GM12878 (cell line): ENCODE measurements around the gene CNOT11. TPM values are rescaled to one million over a fixed set of nuclear protein-coding genes. Genes with fewer than 3 reads are reported as not detected.

Experiments used
- ATAC-seq: fragments of 200-7000 bp; cut with Tn5 transposase; 3 replicates; pipeline ENCODE4 v1.9.1; 2020; ENCODE audit warnings: mild to moderate bottlenecking, moderate library complexity
- BruUV-seq: library from RNA; stranded (reverse); fragments of 400-500 nt; replicated peaks from 2 replicates; lab custom pipeline; 2021; lab: Mats Ljungman, UMichigan
- CTCF ChIA-PET: fragments of 300-600 bp; sonication (Branson Sonifier 250); formaldehyde crosslinking; extraction: SDS; loops from one replicate; lab custom pipeline; 2021; ENCODE audit warnings: inconsistent platforms; lab: Yijun Ruan, JAX
- POLR2A ChIA-PET: fragments of 350-600 bp; formaldehyde crosslinking; extraction: SDS; loops from one replicate; lab custom pipeline; 2021; ENCODE audit warnings: inconsistent platforms; lab: Charles Lee
- RAD21 ChIA-PET: fragments of 300-600 bp; sonication (Branson Sonifier 250); formaldehyde crosslinking; loops from one replicate; lab custom pipeline; 2023; ENCODE audit warnings: antibody characterized with exemption; ENCODE audit not compliant: unreplicated experiment; lab: Charles Lee
- SMC1A ChIA-PET: fragments of 300-600 bp; sonication (Branson Sonifier 250); formaldehyde crosslinking; loops from one replicate; lab custom pipeline; 2023; ENCODE audit not compliant: unreplicated experiment, uncharacterized antibody; lab: Charles Lee
- DNase-seq: peaks from one replicate; pipeline ENCODE4 v3.0.0-alpha.2; 2011; ENCODE audit warnings: low read depth, low spot score
- FAIRE-seq: peaks from 3 replicates; lab custom pipeline; 2011; peaks lifted over from hg19 to GRCh38; lab: Jason Lieb, UNC
- H2AFZ ChIP-seq: 2 replicates; pipeline ENCODE4 v1.6.0; 2011; ENCODE audit warnings: low read depth, low read length, control low read depth; ENCODE audit not compliant: control insufficient read depth
- H3K27ac ChIP-seq: 2 replicates; pipeline ENCODE4 v1.5.1; 2011; ENCODE audit warnings: control low read depth; ENCODE audit not compliant: control insufficient read depth, insufficient read depth
- H3K27me3 ChIP-seq, 2 experiments: replicated peaks in 1 of 2; 2 replicates each; pipeline versions ENCODE4 v1.6.0 to v1.6.1; 2011; ENCODE audit warnings: low read length in 1 of 2; ENCODE audit not compliant: control insufficient read depth in 2 of 2, insufficient read depth in 2 of 2
- H3K36me3 ChIP-seq, 2 experiments: 2 replicates each; pipeline ENCODE4 v1.5.1; 2011; ENCODE audit warnings: low read length in 1 of 2; ENCODE audit not compliant: control insufficient read depth in 2 of 2, insufficient read depth in 2 of 2
- H3K4me1 ChIP-seq: 2 replicates; pipeline ENCODE4 v1.6.1; 2011; ENCODE audit warnings: mild to moderate bottlenecking, low read length, moderate library complexity, mixed read lengths; ENCODE audit not compliant: control insufficient read depth, insufficient read depth
- H3K4me2 ChIP-seq: 2 replicates; pipeline ENCODE4 v1.6.0; 2011; ENCODE audit warnings: control low read depth; ENCODE audit not compliant: control insufficient read depth, insufficient read depth
- H3K4me3 ChIP-seq: fragments of 200-600 bp; sonication (generic); 2 replicates; pipeline ENCODE4 v1.5.1; 2016
- H3K79me2 ChIP-seq: 2 replicates; pipeline ENCODE4 v1.6.0; 2011; ENCODE audit warnings: low read length; ENCODE audit not compliant: control insufficient read depth, insufficient read depth
- H3K9ac ChIP-seq: 2 replicates; pipeline ENCODE4 v1.8.0; 2011; ENCODE audit warnings: low read length, control low read depth, mixed read lengths; ENCODE audit not compliant: control insufficient read depth, insufficient read depth
- H3K9me3 ChIP-seq: replicated peaks from 3 replicates; pipeline ENCODE4 v1.5.1; 2011; ENCODE audit warnings: mild to moderate bottlenecking, low read length; ENCODE audit not compliant: control insufficient read depth, insufficient read depth
- H4K20me1 ChIP-seq: 2 replicates; pipeline ENCODE4 v1.6.0; 2011; ENCODE audit not compliant: control insufficient read depth, insufficient read depth
- BACH1 ChIP-seq: fragments of 450-650 bp; IDR thresholded peaks from 2 replicates; pipeline ENCODE4 v1.6.1; 2017; ENCODE audit warnings: mild to moderate bottlenecking, borderline replicate concordance
- FOS ChIP-seq: IDR thresholded peaks from 3 replicates; pipeline ENCODE4 v1.6.1; 2011; ENCODE audit warnings: borderline replicate concordance; ENCODE audit not compliant: insufficient read length; ENCODE audit errors: extremely low read depth
- JUND ChIP-seq: IDR thresholded peaks from 2 replicates; pipeline ENCODE4 v1.6.1; 2012; ENCODE audit warnings: low read depth, mild to moderate bottlenecking, low read length, improper control_type of control experiment, moderate library complexity
- KDM1A ChIP-seq: fragments of 200-600 bp; sonication (generic); IDR thresholded peaks from 2 replicates; pipeline ENCODE4 v1.6.1; 2016; ENCODE audit warnings: borderline replicate concordance
- NFYA ChIP-seq: IDR thresholded peaks from 2 replicates; pipeline ENCODE4 v1.6.1; 2011; ENCODE audit warnings: low read depth, mild to moderate bottlenecking, low read length, improper control_type of control experiment, borderline replicate concordance
- PML ChIP-seq: IDR thresholded peaks from 2 replicates; pipeline ENCODE4 v1.6.1; 2012; ENCODE audit warnings: low read length, inconsistent platforms
- WRNIP1 ChIP-seq: IDR thresholded peaks from 2 replicates; pipeline ENCODE4 v1.6.1; 2011; ENCODE audit warnings: low read depth, low read length, improper control_type of control experiment, borderline replicate concordance
- ZBTB4 ChIP-seq: fragments of 450-650 bp; formaldehyde crosslinking; IDR thresholded peaks from 2 replicates; pipeline ENCODE4 v1.4.0; 2022; ENCODE audit warnings: mild to moderate bottlenecking, moderate library complexity
- ZNF592 ChIP-seq: fragments of 450-650 bp; IDR thresholded peaks from 2 replicates; pipeline ENCODE4 v1.6.1; 2017; ENCODE audit warnings: mild to moderate bottlenecking, moderate library complexity
- WGBS: methylation state at CpG from one replicate; pipeline ENCODE4 v1.1.6; 2016; ENCODE audit warnings: low lambda C conversion rate; ENCODE audit not compliant: insufficient replicate concordance, insufficient coverage; ENCODE audit errors: missing lambda C conversion rate; 5-methylcytosine and 5-hydroxymethylcytosine counted together
- in situ Hi-C: fragments of 300-500 bp; cut with MboI; formaldehyde crosslinking; loops from 9 replicates; pipeline ENCODE4 v1.14.3; 2018; ENCODE audit warnings: mixed read lengths
- intact Hi-C: fragments of 100-400 bp; cut with micrococcal nuclease; formaldehyde crosslinking; loops from one replicate; pipeline ENCODE4 v1.14.2; 2022; ENCODE audit not compliant: unreplicated experiment
- polyA plus RNA-seq, 11 experiments: library from polyadenylated mRNA; depleted of rRNA in 4 of 11; unstranded in 6 of 11; stranded (reverse) in 5 of 11; fragments of >200 nt; fragmentation: Nextera tagmentation in 4 of 11; fragmentation: Illumina TruSeq in 1 of 11; extraction: Ambion mirVana in 4 of 11; extraction: Trizol in 1 of 11; gene quantifications; 1 replicate in 1 of 11; 2 replicates in 10 of 11; pipeline versions ENCODE4 v1.2.1 to v1.2.3, GENCODE V29; 2011 to 2016; ENCODE audit warnings: inconsistent platforms in 2 of 11, missing spikeins in 2 of 11, low read depth in 1 of 11
- total RNA-seq, 4 experiments: library from RNA; depleted of rRNA in 3 of 4; stranded (reverse); fragments of >200 nt in 3 of 4; fragmentation: Illumina TruSeq in 1 of 4; extraction: Trizol in 1 of 4; gene quantifications; 2 replicates each; pipeline versions ENCODE4 v1.2.1 to v1.2.3, GENCODE V29; 2013 to 2021

CNOT11 gene
- total and polyA plus RNA-seq, 10 of the 15 experiments (the other 5 are each of a cell fraction or from before 2014, with no cell fraction given), result 10.8 to 111 (median 50.5) TPM

- TF ChIP-seq ZNF592 (no peak), WRNIP1 (no peak)
Measured at GRCh38 chr2:101302016-101302415, 49.3 kb downstream of the CNOT11 start (continued).

- DNase-seq (no peak), FAIRE-seq (no peak), ATAC-seq (no peak)
- Histone ChIP-seq H3K27me3 (no peaks in the 10 kb centered on the region), H3K9ac (no peak overlapping the region), H3K4me2 (no peak overlapping the region), H2AFZ (no peak overlapping the region), H3K27ac (no peak overlapping the region), H4K20me1 (no peaks in the 10 kb centered on the region), H3K9me3 (no peaks in the 10 kb centered on the region), H3K4me3 (no peak overlapping the region), H3K4me1 (peaks cover 31% of the 10 kb centered on the region), H3K79me2 (peaks cover 18% of the 10 kb centered on the region), H3K36me3 (no peaks in the 10 kb centered on the region; a peak in 1 of 4 replicates)
- in situ Hi-C loops (no loop called here), intact Hi-C loops (no loop called here)
- POLR2A ChIA-PET, result interaction anchor here (0.7 kb wide), 1 partner anchor 25 kb away, joined by 3 read pairs; no protein-coding TSS in a partner anchor
- SMC1A ChIA-PET, result interaction anchor here (2.0 kb wide), 1 partner anchor 28 kb away, joined by 7 read pairs; no protein-coding TSS in a partner anchor
- RAD21 ChIA-PET, result no interaction called here
- WGBS, result 97% methylated on average over 1 of the region's 1 CpG
- CTCF ChIA-PET, result no interaction called here
- TF ChIP-seq NFYA (no peak), BACH1 (no peak), FOS (no peak), KDM1A (no peak), JUND (no peak), PML (no peak), ZBTB4 (CRISPR knock-in tag) (no peak)
- BruUV-seq, result no TSS peak
Measured at GRCh38 chr2:101303688-101304087, 51.0 kb downstream of the CNOT11 start.
